Gastroesophageal sphincter (tissue), 3 donors: Measurements from ENCODE around the gene KIF5A.

Experiments used
- CTCF ChIP-seq, 4 experiments: fragments of 200-600 bp in 2 of 4; fragments of 450-650 bp in 2 of 4; sonication (generic) in 1 of 4; IDR thresholded peaks; one replicate each; pipeline ENCODE4 v1.5.1; 2017 to 2019; ENCODE audit warnings: antibody characterized with exemption in 4 of 4, mild to moderate bottlenecking in 2 of 4, moderate library complexity in 2 of 4
- POLR2A ChIP-seq, 2 donors: fragments of 450-650 bp; IDR thresholded peaks; one replicate each; pipeline ENCODE4 v1.6.1; 2017; ENCODE audit warnings: antibody characterized with exemption in 2 of 2, mild to moderate bottlenecking in 2 of 2, moderate library complexity in 1 of 2
- POLR2AphosphoS5 ChIP-seq: sonication (generic); formaldehyde crosslinking; IDR thresholded peaks from one replicate; pipeline ENCODE4 v1.6.1; 2017; ENCODE audit warnings: antibody characterized with exemption

DNA sequence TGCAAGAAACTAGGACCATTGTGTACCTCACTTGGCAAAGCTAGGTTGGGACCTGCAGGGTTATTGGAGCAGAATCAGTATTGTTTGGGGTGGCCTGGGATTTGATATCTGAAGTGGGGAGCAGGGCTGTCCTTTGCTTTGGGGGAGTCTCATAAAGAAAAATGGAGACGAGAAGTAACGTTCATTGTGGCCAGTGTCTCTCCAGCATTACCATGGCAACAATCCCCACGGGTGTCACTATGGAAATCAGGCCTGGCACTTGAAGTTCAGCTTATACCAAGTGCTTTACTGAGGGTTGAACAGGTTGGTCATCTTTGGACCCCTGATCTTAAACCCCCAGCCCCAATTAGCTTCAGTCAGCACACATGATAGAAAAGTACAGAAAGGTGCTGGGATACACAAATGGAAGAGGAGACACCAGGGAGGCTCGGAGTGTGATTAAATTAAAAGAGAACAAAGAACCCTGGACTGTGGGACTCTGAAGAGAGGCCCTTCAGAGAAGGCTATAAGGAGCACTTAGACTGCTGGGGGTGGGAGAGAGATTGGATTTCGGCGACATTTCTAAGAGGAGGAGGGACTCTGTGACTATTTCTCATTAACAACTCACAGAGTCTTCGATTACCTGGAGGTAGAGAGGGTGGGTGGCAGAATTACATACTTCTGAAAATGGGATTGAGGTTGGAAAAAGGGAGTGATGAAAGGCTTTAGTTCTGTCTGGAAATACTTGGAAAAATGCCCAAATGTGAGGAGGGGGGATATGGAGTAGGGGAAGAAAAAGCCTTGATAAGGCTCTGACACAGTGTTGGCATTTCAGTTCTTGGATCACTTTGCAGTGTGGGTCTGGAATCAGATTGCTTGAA, 3.7 kb downstream of the KIF5A start:
- TF ChIP-seq CTCF (IDR thresholded peaks at IDR 0.05) (no peak), POLR2AphosphoS5 (no peak), POLR2A (IDR thresholded peaks at IDR 0.05) (no peak)
